ENCODE results near the gene PAGR1.
A peak's percentile ranks its signal among the peaks of the same experiment; 100 is the strongest.
"Not testable (repeated sequence)": the region's sequence is repeated elsewhere in the genome, so short reads cannot be mapped to it uniquely, and the experiment has no call there.

Gene PAGR1

GRCh38 chr16:29815793-29816693 is at the start of gene PAGR1:
Gene PAGR1, plus strand, starts transcription at chr16:29816152. Its CDS starts 374 bp downstream, at chr16:29816526.
- DNase-seq = peak; percentile 99

GRCh38 chr16:29766571-29766970 is 49.4 kb upstream of the PAGR1 start:
- TF ChIP-seq POLR2A (IDR thresholded peaks at IDR 0.05; ENCODE audit: low read length) (no peak), GATA1 (IDR thresholded peaks at IDR 0.05; ENCODE audit: low read depth, low read length) (no peak)
- no peak for DNase-seq

More at GRCh38 chr16:29815793-29816693, at the start of gene PAGR1:
- TF ChIP-seq POLR2A (IDR thresholded peaks at IDR 0.05; ENCODE audit: low read length) = peak; percentile 75
- no peak for TF ChIP-seq GATA1 (IDR thresholded peaks at IDR 0.05; ENCODE audit: low read depth, low read length)

GRCh38 chr16:29767062-29767461 is 48.9 kb upstream of the PAGR1 start:
- TF ChIP-seq GATA1 (IDR thresholded peaks at IDR 0.05; ENCODE audit: low read depth, low read length) (no peak), POLR2A (IDR thresholded peaks at IDR 0.05; ENCODE audit: low read length) (no peak)

GRCh38 chr16:29769507-29769906 is 46.4 kb upstream of the PAGR1 start:
- DNase-seq = no peak
- TF ChIP-seq GATA1 (IDR thresholded peaks at IDR 0.05; ENCODE audit: low read depth, low read length) (no peak), POLR2A (IDR thresholded peaks at IDR 0.05; ENCODE audit: low read length) (no peak)

More at GRCh38 chr16:29767062-29767461, 48.9 kb upstream of the PAGR1 start:
- no peak for DNase-seq

GRCh38 chr16:29770250-29770929 is 45.6 kb upstream of the PAGR1 start:
- TF ChIP-seq GATA1 (IDR thresholded peaks at IDR 0.05; ENCODE audit: low read depth, low read length) (no peak), POLR2A (IDR thresholded peaks at IDR 0.05; ENCODE audit: low read length) (no peak)
- no peak for DNase-seq

GRCh38 chr16:29772330-29772729 is 43.6 kb upstream of the PAGR1 start:
- DNase-seq = not testable (repeated sequence)

GRCh38 chr16:29774730-29775129 is 41.2 kb upstream of the PAGR1 start:
- DNase-seq = no peak

GRCh38 chr16:29775742-29776408 is 40.1 kb upstream of the PAGR1 start:
- no peak for DNase-seq

More at GRCh38 chr16:29774730-29775129, 41.2 kb upstream of the PAGR1 start:
- no peak for TF ChIP-seq POLR2A (IDR thresholded peaks at IDR 0.05; ENCODE audit: low read length)
- TF ChIP-seq GATA1 (IDR thresholded peaks at IDR 0.05; ENCODE audit: low read depth, low read length) = no peak

GRCh38 chr16:29777576-29778350 is 38.2 kb upstream of the PAGR1 start, which contains the start of gene ZG16:
Gene ZG16, plus strand, starts transcription at chr16:29778256. Its CDS starts 1,011 bp downstream, at chr16:29779267.
- TF ChIP-seq POLR2A (IDR thresholded peaks at IDR 0.05; ENCODE audit: low read length) = no peak
- no peak for TF ChIP-seq GATA1 (IDR thresholded peaks at IDR 0.05; ENCODE audit: low read depth, low read length)
- no peak for DNase-seq

More at GRCh38 chr16:29775742-29776408, 40.1 kb upstream of the PAGR1 start:
- no peak for TF ChIP-seq GATA1 (IDR thresholded peaks at IDR 0.05; ENCODE audit: low read depth, low read length)
- TF ChIP-seq POLR2A (IDR thresholded peaks at IDR 0.05; ENCODE audit: low read length) = no peak

GRCh38 chr16:29779474-29779873 is 36.5 kb upstream of the PAGR1 start:
- TF ChIP-seq POLR2A (IDR thresholded peaks at IDR 0.05; ENCODE audit: low read length) = no peak
- no peak for TF ChIP-seq GATA1 (IDR thresholded peaks at IDR 0.05; ENCODE audit: low read depth, low read length)
- no peak for DNase-seq

- not testable (repeated sequence) for DNase-seq
Measured at GRCh38 chr16:29783094-29783953, 32.6 kb upstream of the PAGR1 start.

GRCh38 chr16:29784157-29784556 is 31.8 kb upstream of the PAGR1 start:
- no peak for DNase-seq
- TF ChIP-seq GATA1 (IDR thresholded peaks at IDR 0.05; ENCODE audit: low read depth, low read length) (no peak), POLR2A (IDR thresholded peaks at IDR 0.05; ENCODE audit: low read length) (no peak)

Measured in erythroblast (primary cell).